H1 (cell line): Measurements from ENCODE around the gene PBX2. TPM values are rescaled to one million over a fixed set of nuclear protein-coding genes. Genes with fewer than 3 reads are reported as not detected.
"Not testable (repeated sequence)": the region's sequence is repeated elsewhere in the genome, so short reads cannot be mapped to it uniquely, and the experiment has no call there.

ENCODE experiments used
- CTCF ChIA-PET: fragments of 300-600 bp; sonication (Branson Sonifier 250); formaldehyde crosslinking; loops from one replicate; lab custom pipeline; 2021; ENCODE audit not compliant: partially characterized antibody; lab: Charles Lee
- POLR2A ChIA-PET: fragments of 300-600 bp; sonication (Branson Sonifier 250); formaldehyde crosslinking; loops from one replicate; lab custom pipeline; 2021; ENCODE audit warnings: inconsistent platforms; ENCODE audit not compliant: partially characterized antibody; lab: Charles Lee
- DNase-seq, 2 experiments: peaks; one replicate each; pipeline versions ENCODE4 v3.0.0 to v3.0.0-alpha.2; 2010 to 2022; ENCODE audit warnings: low spot score in 2 of 2, low read depth in 1 of 2, mixed read lengths in 1 of 2
- FAIRE-seq: peaks from 2 replicates; lab custom pipeline; 2011; peaks lifted over from hg19 to GRCh38; lab: Jason Lieb, UNC
- H2AFZ ChIP-seq: 2 replicates; pipeline ENCODE4 v1.8.1; 2012; ENCODE audit warnings: low read length, inconsistent platforms
- H2AK5ac ChIP-seq: 2 replicates; pipeline ENCODE4 v1.6.1; 2013; ENCODE audit warnings: low read depth, low read length
- H2BK120ac ChIP-seq: replicated peaks from 2 replicates; pipeline ENCODE3; 2013; ENCODE audit warnings: low read depth, low read length, inconsistent platforms
- H2BK12ac ChIP-seq: 2 replicates; pipeline ENCODE4 v1.6.1; 2013; ENCODE audit warnings: low read depth, low read length
- H2BK15ac ChIP-seq: 2 replicates; pipeline ENCODE4 v1.6.1; 2013; ENCODE audit warnings: low read length
- H2BK20ac ChIP-seq: 2 replicates; pipeline ENCODE4 v1.6.1; 2013; ENCODE audit warnings: low read length
- H2BK5ac ChIP-seq: 2 replicates; pipeline ENCODE4 v1.6.1; 2013; ENCODE audit warnings: low read depth, low read length
- H3K14ac ChIP-seq: 2 replicates; pipeline ENCODE4 v1.6.1; 2013; ENCODE audit warnings: inconsistent platforms; ENCODE audit not compliant: insufficient read length
- H3K18ac ChIP-seq: 2 replicates; pipeline ENCODE4 v1.6.1; 2013; ENCODE audit warnings: low read length; ENCODE audit errors: extremely low read depth
- H3K23ac ChIP-seq: 2 replicates; pipeline ENCODE4 v1.6.1; 2013; ENCODE audit warnings: inconsistent platforms; ENCODE audit not compliant: insufficient read length
- H3K23me2 ChIP-seq: 2 replicates; pipeline ENCODE4 v1.6.1; 2013; ENCODE audit warnings: low read depth, low read length
- H3K27ac ChIP-seq: 2 replicates; pipeline ENCODE4 v1.6.1; 2011; ENCODE audit warnings: low read depth, low read length, inconsistent platforms
- H3K27me3 ChIP-seq, 4 experiments: replicated peaks in 1 of 4; 1 replicate in 1 of 4; 2 replicates in 3 of 4; pipeline versions ENCODE4 v1.6.1 to v1.8.1; 2011 to 2013; ENCODE audit warnings: low read length in 3 of 4, mild to moderate bottlenecking in 3 of 4, inconsistent platforms in 2 of 4, mixed read lengths in 2 of 4, moderate library complexity in 1 of 4; ENCODE audit not compliant: control insufficient read depth in 3 of 4, insufficient read depth in 3 of 4; ENCODE audit errors: extremely low read depth in 1 of 4
- H3K36me3 ChIP-seq, 4 experiments: 2 replicates each; pipeline versions ENCODE4 v1.6.1 to v1.8.1; 2011 to 2013; ENCODE audit warnings: mild to moderate bottlenecking in 4 of 4, low read length in 3 of 4, moderate library complexity in 2 of 4, control low read depth in 1 of 4, inconsistent platforms in 1 of 4; ENCODE audit not compliant: insufficient read depth in 4 of 4, control insufficient read depth in 2 of 4
- H3K4ac ChIP-seq: replicated peaks from 2 replicates; pipeline ENCODE3; 2013; ENCODE audit warnings: low read length, low read depth, mixed read lengths, inconsistent platforms; ENCODE audit not compliant: insufficient read length
- H3K4me1 ChIP-seq, 4 experiments: replicated peaks in 1 of 4; 1 replicate in 1 of 4; 2 replicates in 3 of 4; pipeline versions ENCODE4 v1.6.1 to v1.8.1; 2011 to 2013; ENCODE audit warnings: low read length in 3 of 4, inconsistent platforms in 2 of 4, mixed read lengths in 1 of 4; ENCODE audit not compliant: insufficient read depth in 4 of 4, control insufficient read depth in 3 of 4
- H3K4me2 ChIP-seq, 2 experiments: 2 replicates each; pipeline versions ENCODE4 v1.6.1 to v1.8.1; 2011 to 2013; ENCODE audit warnings: low read depth in 2 of 2, low read length in 2 of 2, control low read depth in 1 of 2, inconsistent platforms in 1 of 2, mild to moderate bottlenecking in 1 of 2; ENCODE audit not compliant: insufficient read depth in 1 of 2
- H3K4me3 ChIP-seq, 4 experiments: fragments of 200-600, 300-600 bp in 1 of 4; sonication (generic), shearing (Covaris generic), sonication (Bioruptor Twin) in 1 of 4; 2 replicates each; pipeline versions ENCODE4 v1.5.1 to v1.8.1; 2011 to 2016; ENCODE audit warnings: low read length in 4 of 4, low read depth in 3 of 4, control low read depth in 2 of 4, inconsistent platforms in 2 of 4, mild to moderate bottlenecking in 2 of 4, mixed read lengths in 1 of 4, moderate library complexity in 1 of 4; ENCODE audit not compliant: insufficient read depth in 2 of 4; ENCODE audit errors: extremely low read depth in 1 of 4
- H3K56ac ChIP-seq: replicated peaks from 2 replicates; pipeline ENCODE3; 2013; ENCODE audit warnings: low read depth, mild to moderate bottlenecking, mixed read lengths, low read length, inconsistent platforms; ENCODE audit not compliant: insufficient read length
- H3K79me1 ChIP-seq: 2 replicates; pipeline ENCODE4 v1.6.1; 2013; ENCODE audit warnings: low read depth, low read length, control low read depth
- H3K79me2 ChIP-seq, 2 experiments: 2 replicates each; pipeline versions ENCODE4 v1.6.1 to v1.8.1; 2012 to 2013; ENCODE audit warnings: low read length in 2 of 2, mild to moderate bottlenecking in 2 of 2, inconsistent platforms in 1 of 2; ENCODE audit not compliant: insufficient read depth in 2 of 2, control insufficient read depth in 1 of 2
- H3K9ac ChIP-seq, 4 experiments: replicated peaks in 1 of 4; 1 replicate in 1 of 4; 2 replicates in 3 of 4; pipeline versions ENCODE4 v1.6.1 to v1.8.1; 2011 to 2013; ENCODE audit warnings: low read depth in 3 of 4, low read length in 3 of 4, control low read depth in 2 of 4, mild to moderate bottlenecking in 2 of 4, moderate library complexity in 2 of 4, inconsistent platforms in 1 of 4; ENCODE audit errors: extremely low read depth in 1 of 4
- H3K9me3 ChIP-seq, 2 experiments: 2 replicates each; pipeline versions ENCODE4 v1.6.1 to v1.8.1; 2012 to 2013; ENCODE audit warnings: mild to moderate bottlenecking in 2 of 2, moderate library complexity in 2 of 2, control low read depth in 1 of 2, inconsistent platforms in 1 of 2, low read depth in 1 of 2, low read length in 1 of 2, mixed read lengths in 1 of 2; ENCODE audit not compliant: insufficient read depth in 2 of 2
- H4K20me1 ChIP-seq, 2 experiments: replicated peaks in 1 of 2; 2 replicates each; pipeline versions ENCODE3 to v1.8.1; 2011 to 2013; ENCODE audit warnings: inconsistent platforms in 2 of 2, low read length in 2 of 2, mild to moderate bottlenecking in 1 of 2; ENCODE audit not compliant: insufficient read depth in 2 of 2, control insufficient read depth in 1 of 2
- H4K5ac ChIP-seq: 2 replicates; pipeline ENCODE4 v1.6.1; 2013; ENCODE audit warnings: low read length, low read depth, mixed read lengths, inconsistent platforms; ENCODE audit not compliant: insufficient read length
- H4K8ac ChIP-seq: 2 replicates; pipeline ENCODE4 v1.8.0; 2013; ENCODE audit warnings: mild to moderate bottlenecking, moderate library complexity, low read length, inconsistent platforms; ENCODE audit not compliant: insufficient read depth; ENCODE audit errors: extremely low read depth
- H4K91ac ChIP-seq: replicated peaks from 2 replicates; pipeline ENCODE3; 2013; ENCODE audit warnings: low read length, mixed read lengths, inconsistent platforms; ENCODE audit not compliant: insufficient read length
- WGBS, 2 experiments: shearing (Covaris generic) in 1 of 2; methylation state at CpG; one replicate each; pipeline versions ENCODE4 v1.1.6 to v1.1.7; 2013 to 2015; ENCODE audit warnings: low lambda C conversion rate in 2 of 2, mixed read lengths in 2 of 2, inconsistent platforms in 1 of 2, low coverage in 1 of 2, missing lambda C conversion rate in 1 of 2; ENCODE audit not compliant: insufficient replicate concordance in 2 of 2, insufficient coverage in 1 of 2, insufficient read length in 1 of 2; ENCODE audit errors: extremely low coverage in 1 of 2, missing lambda C conversion rate in 1 of 2; 5-methylcytosine and 5-hydroxymethylcytosine counted together
- polyA plus RNA-seq, 7 experiments: library from polyadenylated mRNA; depleted of rRNA in 3 of 7; stranded (reverse) in 5 of 7; unstranded in 2 of 7; fragments of >200 nt in 5 of 7; fragments of 200-250 nt in 2 of 7; gene quantifications; 1 replicate in 5 of 7; 2 replicates in 1 of 7; 4 replicates in 1 of 7; pipeline versions ENCODE4 v1.2.1 to v1.2.3, GENCODE V29; 2011 to 2013; ENCODE audit warnings: missing spikeins in 2 of 7, mixed read lengths in 2 of 7
- total RNA-seq: library from RNA; stranded (reverse); fragmentation: NEBNext Ultra II Directional; extraction: Animal tissue kit (Norgen Biotek cat#: 25700); gene quantifications from 2 replicates; pipeline ENCODE4 v1.2.1, GENCODE V29; 2021

The PBX2 gene
- total and polyA plus RNA-seq, 2 of the 8 experiments (the other 6 are each of a cell fraction or from before 2014, with no cell fraction given): 102 to 130 TPM

GRCh38 chr6:32144238-32144637, 45.8 kb downstream of the PBX2 start:
- not testable (repeated sequence) for H3K4ac ChIP-seq, H4K8ac ChIP-seq, H4K91ac ChIP-seq, H2BK120ac ChIP-seq, H3K14ac ChIP-seq, H3K4me2 ChIP-seq, H3K56ac ChIP-seq, H2BK20ac ChIP-seq, H3K4me3 ChIP-seq, H3K4me1 ChIP-seq, H2BK5ac ChIP-seq, H3K36me3 ChIP-seq, H3K23me2 ChIP-seq, FAIRE-seq, H2BK15ac ChIP-seq, H4K5ac ChIP-seq, H3K27me3 ChIP-seq, H2AFZ ChIP-seq, H4K20me1 ChIP-seq, H3K9me3 ChIP-seq, H3K27ac ChIP-seq, H3K9ac ChIP-seq, H3K23ac ChIP-seq, H2BK12ac ChIP-seq, H3K79me1 ChIP-seq, H3K79me2 ChIP-seq, H3K18ac ChIP-seq, DNase-seq, H2AK5ac ChIP-seq
- 92% methylated on average over 7 of the region's 7 CpGs; no CpG with 5 or more reads in 1 of the 2 experiments for WGBS, 2 experiments
- ChIA-PET CTCF (interaction anchor here (0.9 to 2.0 kb wide), 5 partner anchors 8 to 28 kb away, joined by 3 to 4 read pairs (median 4); no protein-coding TSS in a partner anchor), POLR2A (interaction anchor here (0.6 to 9.2 kb wide), 3 partner anchors 8 to 35 kb away, joined by 3 to 70 read pairs (median 3); partner anchors contain the start of genes ATF6B, FKBPL and TNXB)
